HUES6 (cell line): ENCODE results near the gene TLX1.

Experiments
- H3K27ac ChIP-seq: 2 replicates; pipeline ENCODE4 v1.7.0; 2013; ENCODE audit warnings: low read depth, mild to moderate bottlenecking, low read length, inconsistent platforms
- H3K27me3 ChIP-seq: 2 replicates; pipeline ENCODE4 v1.6.1; 2013; ENCODE audit warnings: low read length; ENCODE audit not compliant: control insufficient read depth, insufficient read depth
- H3K36me3 ChIP-seq: 2 replicates; pipeline ENCODE4 v1.6.1; 2013; ENCODE audit warnings: low read length; ENCODE audit not compliant: control insufficient read depth, insufficient read depth
- H3K4me1 ChIP-seq: 2 replicates; pipeline ENCODE4 v1.6.1; 2013; ENCODE audit warnings: low read length; ENCODE audit not compliant: control insufficient read depth, insufficient read depth
- H3K4me3 ChIP-seq: 2 replicates; pipeline ENCODE4 v1.5.1; 2013; ENCODE audit warnings: low read depth, low read length
- H3K9ac ChIP-seq: one replicate; pipeline ENCODE4 v1.6.1; 2013; ENCODE audit warnings: mild to moderate bottlenecking, low read length
- H3K9me3 ChIP-seq: 2 replicates; pipeline ENCODE4 v1.6.1; 2013; ENCODE audit warnings: low read depth, low read length; ENCODE audit not compliant: control insufficient read depth, insufficient read depth

The TLX1 gene

DNA sequence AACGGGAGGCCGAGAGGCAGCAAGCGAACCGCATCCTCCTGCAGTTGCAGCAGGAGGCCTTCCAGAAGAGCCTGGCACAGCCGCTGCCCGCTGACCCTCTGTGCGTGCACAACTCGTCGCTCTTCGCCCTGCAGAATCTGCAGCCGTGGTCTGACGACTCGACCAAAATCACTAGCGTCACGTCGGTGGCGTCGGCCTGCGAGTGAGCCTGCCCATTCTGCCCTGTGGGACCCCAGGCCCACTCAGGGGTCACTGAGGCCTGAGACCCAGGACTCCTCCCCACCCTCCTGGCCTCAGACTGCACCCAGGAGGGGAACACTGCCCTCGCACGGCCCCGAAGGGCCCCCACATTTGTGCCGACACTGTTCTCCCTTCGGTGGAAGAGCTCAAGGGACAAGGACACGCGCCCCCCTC, 5.6 kb downstream of the TLX1 start:
- Histone ChIP-seq H3K9ac (no peak overlapping the region), H3K36me3 (no peaks in the 10 kb centered on the region), H3K27me3 (peaks cover 100% of the 10 kb centered on the region), H3K4me1 (peaks cover 27% of the 10 kb centered on the region), H3K9me3 (no peaks in the 10 kb centered on the region), H3K27ac (no peak overlapping the region), H3K4me3 (no peak overlapping the region)

DNA sequence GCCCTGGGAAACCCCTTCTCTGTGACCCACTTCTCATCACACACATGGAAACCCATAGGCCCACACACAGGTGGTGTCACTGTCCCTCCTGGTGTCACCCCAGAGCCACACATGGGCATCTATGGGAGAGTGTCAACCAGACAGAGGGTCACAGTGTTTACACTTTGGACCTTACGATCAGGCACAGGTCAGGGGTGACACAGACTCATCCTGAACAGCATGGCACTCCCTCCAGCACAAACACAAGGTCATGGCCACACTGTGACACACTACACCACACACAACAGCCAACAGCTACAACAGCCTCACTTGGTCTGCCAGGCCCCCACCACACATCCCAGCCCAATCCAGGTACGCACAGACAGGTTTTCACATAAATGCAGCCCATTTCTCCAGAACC, 6.2 kb downstream of the TLX1 start:
- H3K27me3 ChIP-seq: peaks cover 100% of the 10 kb centered on the region
- peaks cover 29% of the 10 kb centered on the region for H3K4me1 ChIP-seq
- H3K4me3 ChIP-seq: no peak overlapping the region

DNA sequence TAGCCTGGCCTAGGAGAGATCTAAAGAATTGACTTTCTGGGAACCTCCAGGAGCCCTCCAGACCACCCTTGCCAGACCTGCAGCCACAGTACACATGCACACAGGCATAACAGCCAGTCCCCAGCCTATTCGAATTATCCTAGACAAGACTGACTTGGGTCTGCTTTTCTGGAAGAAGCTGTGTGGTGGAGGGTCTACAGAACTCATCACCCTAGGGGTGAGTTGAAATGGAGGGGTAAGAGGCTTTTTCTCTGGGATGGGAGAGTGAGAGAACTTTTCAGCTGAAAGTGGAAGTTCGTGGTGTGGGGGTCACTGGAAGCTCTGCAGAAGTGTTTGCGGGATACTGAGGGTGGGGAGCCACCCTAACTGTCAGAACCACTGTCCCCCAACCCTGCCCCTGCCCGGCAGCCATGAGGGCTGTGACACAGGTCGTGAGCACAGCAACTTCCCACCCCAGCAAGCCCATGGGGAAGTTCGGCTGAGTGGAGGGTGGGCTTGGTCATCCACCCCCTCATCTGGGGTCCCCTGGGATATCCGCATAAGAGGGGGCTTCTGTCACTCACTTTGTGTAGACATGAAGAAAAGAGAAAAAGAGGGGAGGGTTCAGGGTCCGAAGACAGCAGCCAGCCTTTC, 7.8 kb downstream of the TLX1 start:
- Histone ChIP-seq H3K27ac (no peak overlapping the region), H3K9ac (no peak overlapping the region), H3K27me3 (peaks cover 100% of the 10 kb centered on the region), H3K9me3 (no peaks in the 10 kb centered on the region), H3K4me3 (peak overlapping the region; percentile 47; the same call in 1 of the 2 replicates), H3K4me1 (peaks cover 29% of the 10 kb centered on the region), H3K36me3 (no peaks in the 10 kb centered on the region)

More for the DNA sequence above, 6.2 kb downstream of the TLX1 start:
- H3K9me3 ChIP-seq: no peaks in the 10 kb centered on the region
- no peaks in the 10 kb centered on the region for H3K36me3 ChIP-seq
- H3K27ac ChIP-seq: no peak overlapping the region
- no peak overlapping the region for H3K9ac ChIP-seq

DNA sequence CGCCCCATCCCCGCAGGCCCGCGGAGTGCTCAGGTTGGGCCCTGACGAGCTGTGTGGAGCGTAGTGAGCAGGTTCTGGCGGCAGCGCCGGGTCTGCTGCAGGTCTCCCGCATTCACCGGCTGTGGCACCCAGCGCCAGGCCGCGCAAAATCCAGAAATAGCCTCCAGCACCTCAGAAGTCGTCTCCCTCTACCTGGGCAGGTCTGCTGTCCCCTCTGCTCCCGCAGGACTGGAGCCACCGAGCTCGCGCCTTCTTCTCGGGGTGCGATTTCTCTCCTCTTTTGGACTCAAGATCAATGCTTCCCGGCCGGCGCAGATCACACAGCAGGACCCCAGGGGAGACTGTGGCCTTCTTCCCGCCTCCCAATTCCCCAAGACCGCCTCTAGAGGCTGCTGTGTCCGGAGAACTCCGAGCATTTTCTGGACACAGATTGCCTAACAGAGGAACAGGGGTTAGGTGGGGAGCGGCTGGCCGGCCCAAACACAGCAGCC, 8.4 kb downstream of the TLX1 start:
- no peaks in the 10 kb centered on the region for H3K9me3 ChIP-seq
- no peak overlapping the region for H3K9ac ChIP-seq
- H3K27me3 ChIP-seq: peaks cover 100% of the 10 kb centered on the region
- H3K4me1 ChIP-seq: peaks cover 29% of the 10 kb centered on the region
- no peaks in the 10 kb centered on the region for H3K36me3 ChIP-seq
- H3K4me3 ChIP-seq: peak overlapping the region; percentile 47
- H3K27ac ChIP-seq: no peak overlapping the region

DNA sequence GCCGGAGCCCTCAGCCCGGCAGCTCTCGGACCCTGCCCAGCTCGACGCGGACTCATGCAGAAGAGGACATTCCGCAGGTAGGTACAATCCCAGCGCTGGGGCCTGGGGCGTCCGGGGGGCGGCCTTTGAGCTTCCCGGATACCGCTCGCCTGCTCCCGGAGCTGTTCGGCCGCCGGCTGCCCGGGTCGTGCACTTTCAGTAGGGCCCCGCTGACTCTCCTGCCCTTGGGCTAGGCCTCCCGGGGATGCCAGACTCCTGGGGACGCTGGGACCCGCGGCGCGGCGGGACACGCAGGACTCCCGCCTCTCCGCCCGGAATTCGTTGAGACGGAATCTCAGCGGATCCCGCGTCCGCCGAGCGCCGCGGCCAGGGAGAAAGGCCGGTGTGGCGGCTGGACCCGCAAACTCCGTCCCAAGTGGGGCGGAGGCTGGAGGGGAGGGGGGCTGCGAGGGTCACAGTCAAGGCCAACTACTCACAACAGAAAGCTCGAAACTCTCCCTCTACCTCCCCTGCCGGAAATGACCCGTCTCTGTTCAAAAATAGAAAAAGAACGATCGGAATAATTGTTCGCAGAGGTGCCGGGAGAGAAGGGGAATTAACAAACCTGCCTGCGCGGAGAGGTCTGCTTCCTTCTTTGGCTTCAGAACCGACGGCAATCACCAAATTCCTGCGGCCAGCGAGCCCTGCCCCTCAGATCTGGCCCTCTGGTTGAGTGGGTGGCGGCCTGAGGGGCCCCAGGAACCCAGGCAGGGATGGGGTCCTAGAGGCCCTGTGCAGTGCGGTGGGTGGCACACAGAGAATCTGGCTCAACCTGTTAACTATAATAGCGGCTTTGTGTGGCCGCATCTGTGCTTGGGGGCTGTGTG, 9.2 kb downstream of the TLX1 start:
- H3K9me3 ChIP-seq: no peaks in the 10 kb centered on the region
- H3K4me1 ChIP-seq: peaks cover 22% of the 10 kb centered on the region
- H3K27ac ChIP-seq: no peak overlapping the region
- H3K9ac ChIP-seq: no peak overlapping the region
- H3K36me3 ChIP-seq: no peaks in the 10 kb centered on the region
- H3K4me3 ChIP-seq: peak overlapping the region; percentile 47
- peaks cover 100% of the 10 kb centered on the region for H3K27me3 ChIP-seq

DNA sequence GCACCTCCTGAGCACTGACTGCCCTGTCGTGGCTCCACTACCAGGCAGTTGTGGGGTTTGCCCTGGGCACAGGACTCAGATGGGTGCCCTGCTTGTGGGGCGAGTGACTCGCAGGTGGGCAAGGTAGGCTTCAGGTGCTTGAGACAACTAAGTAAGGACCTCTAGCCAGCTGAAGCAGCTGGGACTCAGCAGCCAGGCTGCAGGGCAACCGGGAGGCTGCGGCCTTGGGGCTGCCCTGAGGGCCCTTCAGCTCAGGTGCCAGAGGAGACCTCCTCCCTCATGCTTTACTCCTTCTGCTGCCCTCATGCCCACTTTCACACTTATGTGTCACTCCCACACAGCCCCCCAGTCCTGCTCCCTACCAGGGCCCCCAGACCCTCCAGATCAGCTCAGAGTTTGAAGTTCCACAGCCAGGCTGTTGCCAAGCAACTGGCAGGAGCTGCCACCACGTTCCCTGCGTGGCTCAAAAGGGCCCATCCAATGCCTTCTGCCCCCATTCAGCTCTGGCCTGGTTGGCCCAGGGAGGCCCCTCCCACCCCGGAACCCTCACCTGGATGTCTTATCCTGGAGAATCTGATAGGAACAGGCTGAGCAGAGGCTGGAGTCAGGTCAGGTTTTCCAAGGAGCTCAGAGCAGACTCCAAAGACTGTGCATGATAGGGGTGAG, 10.0 kb downstream of the TLX1 start:
- H3K27ac ChIP-seq: no peak overlapping the region
- H3K9ac ChIP-seq: no peak overlapping the region
- no peak overlapping the region for H3K4me3 ChIP-seq
- peaks cover 100% of the 10 kb centered on the region for H3K27me3 ChIP-seq
- H3K36me3 ChIP-seq: no peaks in the 10 kb centered on the region
- no peaks in the 10 kb centered on the region for H3K9me3 ChIP-seq
- peaks cover 20% of the 10 kb centered on the region for H3K4me1 ChIP-seq

DNA sequence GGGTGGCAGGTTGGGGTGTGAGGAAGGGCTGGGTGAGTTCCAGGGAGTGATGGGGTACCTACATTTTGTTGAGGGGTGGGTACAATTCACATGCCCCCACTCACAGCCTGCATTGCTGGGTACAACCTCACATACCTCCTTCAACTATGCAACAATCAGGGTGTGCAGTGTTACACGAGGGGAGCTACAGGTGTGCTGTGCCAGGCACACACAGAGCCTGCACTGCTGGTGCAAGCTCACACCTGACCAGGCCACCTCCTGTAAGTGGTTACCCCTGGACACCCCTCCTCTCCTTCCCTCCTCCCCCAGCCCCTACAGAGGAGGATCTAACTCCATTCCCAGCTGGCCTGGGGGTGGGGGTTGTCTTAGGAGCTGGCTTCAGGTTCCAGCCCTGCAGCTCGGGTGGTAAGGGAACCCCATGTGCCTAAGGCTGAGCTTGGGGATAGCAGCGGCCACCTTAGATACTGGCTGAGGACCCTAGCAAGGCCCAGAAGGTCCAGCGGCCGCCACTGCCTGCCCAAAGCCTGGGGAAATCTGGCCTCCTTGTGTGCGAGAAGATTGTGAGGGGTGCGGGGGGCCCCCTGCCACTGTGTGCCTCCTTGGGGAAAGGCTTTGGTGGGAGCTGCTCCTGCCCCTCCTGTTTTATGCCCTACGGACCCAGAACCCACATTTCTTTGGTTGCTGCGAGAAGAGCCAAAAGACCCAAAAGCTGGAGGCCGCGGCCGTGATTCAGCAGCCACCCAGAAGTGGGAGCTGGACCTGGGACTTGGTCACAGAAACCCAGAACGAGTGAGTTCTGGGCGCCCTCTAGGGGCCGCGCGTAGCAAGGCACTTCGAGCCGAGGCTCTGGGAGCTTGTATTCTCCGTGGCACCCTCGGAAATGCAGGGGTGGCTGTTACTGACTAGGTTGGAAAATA, 10.8 kb downstream of the TLX1 start:
- no peak overlapping the region for H3K4me3 ChIP-seq
- H3K4me1 ChIP-seq: peaks cover 25% of the 10 kb centered on the region
- H3K27me3 ChIP-seq: peaks cover 100% of the 10 kb centered on the region
- no peak overlapping the region for H3K9ac ChIP-seq
- no peaks in the 10 kb centered on the region for H3K9me3 ChIP-seq
- H3K27ac ChIP-seq: no peak overlapping the region
- H3K36me3 ChIP-seq: no peaks in the 10 kb centered on the region

DNA sequence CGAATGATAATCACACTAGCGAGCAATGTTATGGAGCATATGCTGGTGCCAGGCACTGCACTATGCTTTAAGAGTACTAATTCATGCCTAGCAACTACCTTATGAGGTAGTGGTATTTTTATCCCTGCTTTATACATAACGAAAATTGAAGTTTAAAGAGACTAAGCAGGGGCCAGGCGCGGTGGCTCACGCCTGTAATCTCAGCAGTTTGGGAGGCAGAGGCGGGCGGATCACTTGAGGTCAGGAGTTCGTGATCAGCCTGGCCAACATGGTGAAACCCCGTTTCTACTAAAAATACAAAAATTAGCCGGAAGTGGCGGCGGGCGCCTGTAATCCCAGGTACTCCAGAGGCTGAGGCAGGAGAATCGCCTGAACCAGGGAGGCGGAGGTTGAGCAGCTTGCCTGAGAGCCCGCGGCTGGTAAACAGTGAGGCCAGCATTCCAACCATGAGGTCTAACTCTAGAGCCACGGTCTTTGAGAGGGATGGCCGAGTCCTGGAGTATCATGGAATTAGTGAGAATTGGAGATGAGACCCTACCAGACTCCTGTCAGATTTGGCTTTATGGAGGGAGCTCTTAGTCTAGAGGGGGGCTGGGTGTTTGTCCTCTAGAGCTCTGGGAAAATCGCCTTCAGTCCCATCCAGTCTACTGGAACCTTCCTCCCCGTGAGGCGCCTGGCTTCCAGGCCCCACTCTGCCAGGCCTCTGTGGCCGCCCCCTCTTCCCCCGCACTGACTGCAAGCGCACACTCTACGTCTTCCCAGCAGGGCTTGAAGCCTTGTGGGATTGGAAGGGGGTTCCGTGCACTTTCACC, 11.6 kb downstream of the TLX1 start:
- H3K27ac ChIP-seq: no peak overlapping the region
- no peaks in the 10 kb centered on the region for H3K36me3 ChIP-seq
- H3K9ac ChIP-seq: no peak overlapping the region
- H3K4me1 ChIP-seq: peaks cover 26% of the 10 kb centered on the region
- peaks cover 100% of the 10 kb centered on the region for H3K27me3 ChIP-seq
- H3K4me3 ChIP-seq: no peak overlapping the region
- no peaks in the 10 kb centered on the region for H3K9me3 ChIP-seq

DNA sequence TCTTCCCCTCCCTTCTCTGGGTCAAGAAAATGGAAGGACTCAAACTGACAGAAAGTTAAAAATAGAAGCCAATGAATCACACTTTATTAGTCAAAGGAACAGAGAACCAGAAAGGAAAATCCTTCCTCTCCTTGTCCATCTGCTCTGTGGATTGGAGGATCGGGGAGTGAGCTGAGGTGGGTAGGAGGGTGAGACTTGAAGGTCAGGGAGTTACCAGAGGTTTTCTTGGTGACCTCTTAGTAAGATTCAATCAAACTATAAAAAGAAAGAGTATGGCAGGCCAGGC, 12.2 kb downstream of the TLX1 start:
- H3K4me3 ChIP-seq: no peak overlapping the region

DNA sequence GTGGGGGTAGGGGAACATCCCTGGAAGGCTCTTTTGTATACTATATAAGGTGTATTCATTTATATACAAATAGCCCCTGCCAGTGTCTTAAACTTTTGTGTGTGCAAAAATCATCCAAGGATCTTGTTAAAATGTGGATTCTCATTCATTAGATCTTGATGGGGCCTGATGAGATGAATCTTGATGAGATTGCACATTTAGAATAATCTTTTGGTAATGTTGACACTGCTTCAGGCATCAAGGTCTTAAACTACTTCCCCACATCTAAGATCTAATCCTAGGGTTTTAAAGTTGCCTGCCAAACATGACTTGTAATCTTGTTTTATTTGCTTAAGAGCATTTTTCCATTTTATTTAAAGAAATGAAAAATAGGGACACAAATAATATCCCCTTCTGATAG, 13.0 kb downstream of the TLX1 start:
- peaks cover 26% of the 10 kb centered on the region for H3K4me1 ChIP-seq
- no peak overlapping the region for H3K9ac ChIP-seq
- H3K27me3 ChIP-seq: peaks cover 100% of the 10 kb centered on the region
- H3K9me3 ChIP-seq: 0 out of 2 replicates have a peak, but pooled peaks cover under 1% of the 10 kb centered on the region
- H3K4me3 ChIP-seq: no peak overlapping the region
- H3K27ac ChIP-seq: no peak overlapping the region
- H3K36me3 ChIP-seq: no peaks in the 10 kb centered on the region

More for the DNA sequence above, 12.2 kb downstream of the TLX1 start:
- H3K9ac ChIP-seq: no peak overlapping the region
- peaks cover 100% of the 10 kb centered on the region for H3K27me3 ChIP-seq
- peaks cover 26% of the 10 kb centered on the region for H3K4me1 ChIP-seq
- H3K36me3 ChIP-seq: no peaks in the 10 kb centered on the region
- H3K27ac ChIP-seq: no peak overlapping the region
- H3K9me3 ChIP-seq: no peaks in the 10 kb centered on the region
